Measurements from ENCODE around the gene BCL6.

The BCL6 gene

GRCh38 chr3:187759601-187760000, 14.3 kb upstream of the BCL6 start:
- DNase-seq: no peak

- no peak for DNase-seq
These were observed 13.2 kb upstream of the BCL6 start for GRCh38 chr3:187758318-187758955.

- no peak for DNase-seq
These were observed 8.2 kb upstream of the BCL6 start for GRCh38 chr3:187753516-187753915.

GRCh38 chr3:187750513-187751123, 5.3 kb upstream of the BCL6 start:
- no peak for DNase-seq

GRCh38 chr3:187750006-187750512, 4.8 kb upstream of the BCL6 start:
- DNase-seq: no peak

- DNase-seq: peak; percentile 91
These were observed 2.8 kb upstream of the BCL6 start for GRCh38 chr3:187748050-187748481.

GRCh38 chr3:187747506-187747905, 2.2 kb upstream of the BCL6 start:
- no peak for DNase-seq

- DNase-seq: peak; percentile 35
These were observed 1.4 kb upstream of the BCL6 start for GRCh38 chr3:187746442-187747281.

- no peak for DNase-seq
These were observed 782 bp upstream of the BCL6 start for GRCh38 chr3:187746059-187746441.

- DNase-seq: peak; percentile 61
These were observed 808 bp downstream of the BCL6 start for GRCh38 chr3:187744169-187745151.

GRCh38 chr3:187743195-187744141, 1.8 kb downstream of the BCL6 start:
- DNase-seq: peak; percentile 50

- no peak for DNase-seq
These were observed 2.7 kb downstream of the BCL6 start for GRCh38 chr3:187742351-187743171.

GRCh38 chr3:187741403-187742350, 3.6 kb downstream of the BCL6 start:
- peak; percentile 81 for DNase-seq

GRCh38 chr3:187740421-187741399, 4.6 kb downstream of the BCL6 start:
- peak; percentile 72 for DNase-seq

GRCh38 chr3:187739561-187740332, 5.5 kb downstream of the BCL6 start:
- DNase-seq: peak; percentile 77

GRCh38 chr3:187739094-187739560, 6.1 kb downstream of the BCL6 start:
- DNase-seq: no peak

Data from CD4-positive, alpha-beta T cell treated with Interleukin-6 for 4 hours (primary cell).